K562 (cell line): ENCODE data around the gene VPS11. TPM values are rescaled to one million over a fixed set of nuclear protein-coding genes. Genes with fewer than 3 reads are reported as not detected.

Experiments
- DIDO1 ChIP-seq: fragments of 450-650 bp; IDR thresholded peaks from 2 replicates; pipeline ENCODE4 v1.6.1; 2016; ENCODE audit warnings: low read depth, missing biosample characterization, missing genetic modification characterization
- ELF2 ChIP-seq: fragments of 250-450 bp; sonication (Bioruptor Pico); IDR thresholded peaks from 2 replicates; pipeline ENCODE4 v1.5.0; 2021; ENCODE audit warnings: mild to moderate bottlenecking
- ELK1 ChIP-seq: sonication (generic); formaldehyde crosslinking; IDR thresholded peaks from 2 replicates; pipeline ENCODE4 v1.8.1; 2022; ENCODE audit warnings: missing genetic modification reagents
- ETV6 ChIP-seq, 3 experiments: fragments of 150-350 bp in 1 of 3; sonication (generic) in 1 of 3; formaldehyde crosslinking in 1 of 3; IDR thresholded peaks; 2 replicates each; pipeline versions ENCODE4 v1.6.1 to v1.8.0; 2014 to 2022; ENCODE audit warnings: borderline replicate concordance in 2 of 3, low read depth in 2 of 3, antibody characterized with exemption in 1 of 3, low read length in 1 of 3, mild to moderate bottlenecking in 1 of 3, missing genetic modification reagents in 1 of 3
- HES1 ChIP-seq: fragments of 450-650 bp; IDR thresholded peaks from 2 replicates; pipeline ENCODE4 v1.6.1; 2016; ENCODE audit warnings: low read depth, mild to moderate bottlenecking, moderate library complexity
- ID3 ChIP-seq, 2 experiments: fragments of 250-450 bp in 1 of 2; fragments of 450-650 bp in 1 of 2; sonication (Bioruptor Pico) in 1 of 2; IDR thresholded peaks; 2 replicates each; pipeline versions ENCODE4 v1.6.1 to v1.8.0; 2016 to 2021; ENCODE audit warnings: mild to moderate bottlenecking in 2 of 2, moderate library complexity in 2 of 2, missing compliant biosample characterization in 1 of 2, missing genetic modification characterization in 1 of 2
- IRF9 ChIP-seq: fragments of 450-650 bp; IDR thresholded peaks from 2 replicates; pipeline ENCODE4 v1.6.1; 2016; ENCODE audit warnings: missing biosample characterization, missing genetic modification characterization
- KAT8 ChIP-seq: fragments of 450-650 bp; IDR thresholded peaks from 2 replicates; pipeline ENCODE4 v1.6.1; 2016; ENCODE audit warnings: low read depth, mild to moderate bottlenecking
- L3MBTL2 ChIP-seq: fragments of 450-650 bp; IDR thresholded peaks from 2 replicates; pipeline ENCODE4 v1.6.1; 2016; ENCODE audit warnings: mild to moderate bottlenecking, moderate library complexity
- MAFG ChIP-seq: fragments of 450-650 bp; conservative IDR thresholded peaks from 2 replicates; pipeline ENCODE4 v1.6.1; 2016; ENCODE audit warnings: missing genetic modification characterization, missing compliant biosample characterization
- NR2C1 ChIP-seq, 2 experiments: fragments of 450-650 bp; IDR thresholded peaks; 2 replicates each; pipeline ENCODE4 v1.6.1; 2017; ENCODE audit warnings: mild to moderate bottlenecking in 2 of 2, antibody characterized with exemption in 1 of 2, inconsistent platforms in 1 of 2, missing compliant biosample characterization in 1 of 2, missing genetic modification characterization in 1 of 2
- NRF1 ChIP-seq, 2 experiments: fragments of 450-650 bp; IDR thresholded peaks in 1 of 2; conservative IDR thresholded peaks in 1 of 2; 2 replicates each; pipeline ENCODE4 v1.6.1; 2014; ENCODE audit warnings: mild to moderate bottlenecking in 2 of 2
- PHF20 ChIP-seq: fragments of 450-650 bp; IDR thresholded peaks from 2 replicates; pipeline ENCODE4 v1.6.1; 2018; ENCODE audit not compliant: partially characterized antibody
- PML ChIP-seq: IDR thresholded peaks from 2 replicates; pipeline ENCODE4 v1.6.1; 2012; ENCODE audit warnings: low read length, inconsistent platforms
- RBM25 ChIP-seq: fragments of 200-400 bp; formaldehyde crosslinking; IDR thresholded peaks from 2 replicates; pipeline ENCODE4 v1.6.1; 2018; ENCODE audit warnings: low read length, low read depth, moderate library complexity; ENCODE audit not compliant: severe bottlenecking
- TARDBP ChIP-seq: fragments of 450-650 bp; IDR thresholded peaks from 2 replicates; pipeline ENCODE4 v1.6.1; 2016
- ZFP91 ChIP-seq: sonication (generic); formaldehyde crosslinking; IDR thresholded peaks from 2 replicates; pipeline ENCODE4 v1.8.0; 2022; ENCODE audit warnings: mild to moderate bottlenecking, missing genetic modification reagents
- ZNF395 ChIP-seq: fragments of 200-800 bp; sonication (Bioruptor generic); IDR thresholded peaks from 2 replicates; pipeline ENCODE4 v1.6.1; 2017; ENCODE audit warnings: missing genetic modification characterization, missing compliant biosample characterization
- ZNF57 ChIP-seq: fragments of 450-650 bp; formaldehyde crosslinking; IDR thresholded peaks from 2 replicates; pipeline ENCODE4 v1.4.0; 2020; ENCODE audit warnings: mild to moderate bottlenecking, moderate library complexity
- ZNF707 ChIP-seq: fragments of 250-450 bp; sonication (Bioruptor Pico); conservative IDR thresholded peaks from 2 replicates; pipeline ENCODE4 v1.8.0; 2022; ENCODE audit warnings: inconsistent platforms, mild to moderate bottlenecking, moderate library complexity
- ZNF766 ChIP-seq: fragments of 200-800 bp; sonication (Bioruptor generic); conservative IDR thresholded peaks from 2 replicates; pipeline ENCODE4 v1.6.1; 2016; ENCODE audit warnings: missing genetic modification characterization, missing compliant biosample characterization
- polyA plus RNA-seq, 8 experiments: library from polyadenylated mRNA; depleted of rRNA in 4 of 8; stranded (reverse) in 5 of 8; unstranded in 3 of 8; fragments of >200 nt; fragmentation: Nextera tagmentation in 2 of 8; fragmentation: Illumina TruSeq in 1 of 8; extraction: Ambion mirVana in 2 of 8; extraction: Trizol in 1 of 8; gene quantifications; 2 replicates each; pipeline versions ENCODE4 v1.2.1 to v1.2.3, GENCODE V29; 2011 to 2014; ENCODE audit warnings: inconsistent platforms in 1 of 8, missing spikeins in 1 of 8
- total RNA-seq, 7 experiments: library from RNA; depleted of rRNA in 6 of 7; stranded (reverse); fragments of >200 nt in 6 of 7; fragmentation: Illumina TruSeq in 2 of 7; extraction: Trizol in 2 of 7; gene quantifications; 2 replicates each; pipeline versions ENCODE4 v1.2.1 to v1.2.3, GENCODE V29; 2011 to 2021; ENCODE audit warnings: low replicate concordance in 1 of 7

VPS11 gene
- total and polyA plus RNA-seq, 9 of the 15 experiments (the other 6 are each of a cell fraction or from before 2014, with no cell fraction given), result 14.1 to 35.5 (median 27.5) TPM

GRCh38 chr11:119024430-119025098 lies 43.1 kb upstream of the VPS11 start (continued):
- TF ChIP-seq ZNF395 (CRISPR knock-in tag) (no peak), ETV6 (IDR thresholded peaks at IDR 0.05; ENCODE audit: borderline replicate concordance in 1 of 2, low read depth in 2 of 2, low read length in 1 of 2) (no peak), ETV6 (CRISPR knock-in tag; IDR thresholded peaks at IDR 0.05; ENCODE audit: borderline replicate concordance) (no peak), DIDO1 (tag) (no peak), NR2C1 (IDR thresholded peaks at IDR 0.05) (peak; percentile 26; the same call in 1 of the 2 replicates), NR2C1 (tag; IDR thresholded peaks at IDR 0.05) (peak; percentile 73), MAFG (no peak), PHF20 (no peak), TARDBP (no peak), KAT8 (no peak), ZNF57 (CRISPR knock-in tag) (no peak), PML (0 out of 2 replicates have a peak, but pooled peaks have one; percentile 21), NRF1 (conservative IDR thresholded peaks at IDR 0.05 in 1 of 2, IDR thresholded peaks at IDR 0.05 in 1 of 2) (0 out of 4 replicates have a peak, but pooled peaks of 1 of the 2 experiments have one; percentile 12), RBM25 (no peak), ID3 (CRISPR knock-in tag; IDR thresholded peaks at IDR 0.05) (no peak), ID3 (tag; IDR thresholded peaks at IDR 0.05) (no peak), ELF2 (CRISPR knock-in tag) (no peak), IRF9 (tag) (no peak), ELK1 (CRISPR knock-in tag) (no peak), ZNF707 (CRISPR knock-in tag) (no peak), L3MBTL2 (no peak), ZFP91 (CRISPR knock-in tag) (no peak), ZNF766 (CRISPR knock-in tag) (no peak), HES1 (no peak)
